ENCODE data around the gene COL18A1. TPM values are rescaled to one million over a fixed set of nuclear protein-coding genes. Genes with fewer than 3 reads are reported as not detected.

COL18A1 gene
- total RNA-seq, 4 donors from 2014 or later, result 16.4 to 42.2 (median 20.7) TPM

DNA sequence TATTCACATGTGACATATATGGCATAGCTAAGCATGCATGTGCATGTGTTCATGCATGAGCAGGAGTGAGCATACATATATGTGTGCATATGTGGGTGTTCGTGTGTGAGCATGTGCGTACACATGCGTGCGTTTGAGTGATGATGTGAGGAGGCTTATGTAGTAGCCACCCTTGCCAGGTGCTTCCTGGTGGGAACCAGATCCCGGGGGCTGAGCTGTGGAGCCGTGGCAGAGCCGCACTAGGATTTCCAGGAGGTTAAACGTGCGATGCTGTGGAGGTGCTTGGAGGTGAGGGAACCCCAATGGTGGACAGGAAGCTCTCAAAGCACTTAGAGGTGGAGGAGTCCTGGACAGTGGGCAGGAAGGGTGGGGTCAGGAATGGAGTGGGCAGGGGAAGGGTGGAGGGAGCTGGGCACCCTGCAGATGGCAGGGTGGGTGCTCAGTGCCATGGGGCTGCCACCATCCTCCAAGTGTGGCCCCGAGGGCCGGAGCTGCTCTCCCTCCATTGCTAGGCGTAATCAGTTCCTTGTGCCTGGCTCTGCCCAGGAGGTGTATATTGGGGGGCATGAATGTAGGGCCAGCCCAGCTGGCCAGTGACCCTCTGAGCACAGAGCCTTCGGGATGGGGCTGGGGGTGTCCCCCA, 48.5 kb downstream of the COL18A1 start:
- Histone ChIP-seq H3K36me3 (no peaks in the 10 kb centered on the region), H3K4me1 (no peaks in the 10 kb centered on the region), H3K9me3 (no peaks in the 10 kb centered on the region), H3K27ac (no peak overlapping the region), H3K27me3 (peaks cover 13 to 14% (median 14%) of the 10 kb centered on the region in 3 donors), H3K4me3 (no peak overlapping the region)
- intact Hi-C loops (cut with DNase I; ENCODE audit: low total_unique reads) (no loop called here), in situ Hi-C loops (cut with MboI; ENCODE audit: low sequenced_read_pairs in 4 of 4) (no loop called here)
- TF ChIP-seq POLR2A (IDR thresholded peaks at IDR 0.05), result no peak
- TF ChIP-seq, protein P1, sequence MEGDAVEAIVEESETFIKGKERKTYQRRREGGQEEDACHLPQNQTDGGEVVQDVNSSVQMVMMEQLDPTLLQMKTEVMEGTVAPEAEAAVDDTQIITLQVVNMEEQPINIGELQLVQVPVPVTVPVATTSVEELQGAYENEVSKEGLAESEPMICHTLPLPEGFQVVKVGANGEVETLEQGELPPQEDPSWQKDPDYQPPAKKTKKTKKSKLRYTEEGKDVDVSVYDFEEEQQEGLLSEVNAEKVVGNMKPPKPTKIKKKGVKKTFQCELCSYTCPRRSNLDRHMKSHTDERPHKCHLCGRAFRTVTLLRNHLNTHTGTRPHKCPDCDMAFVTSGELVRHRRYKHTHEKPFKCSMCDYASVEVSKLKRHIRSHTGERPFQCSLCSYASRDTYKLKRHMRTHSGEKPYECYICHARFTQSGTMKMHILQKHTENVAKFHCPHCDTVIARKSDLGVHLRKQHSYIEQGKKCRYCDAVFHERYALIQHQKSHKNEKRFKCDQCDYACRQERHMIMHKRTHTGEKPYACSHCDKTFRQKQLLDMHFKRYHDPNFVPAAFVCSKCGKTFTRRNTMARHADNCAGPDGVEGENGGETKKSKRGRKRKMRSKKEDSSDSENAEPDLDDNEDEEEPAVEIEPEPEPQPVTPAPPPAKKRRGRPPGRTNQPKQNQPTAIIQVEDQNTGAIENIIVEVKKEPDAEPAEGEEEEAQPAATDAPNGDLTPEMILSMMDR (IDR thresholded peaks at IDR 0.05 in 4 of 5, conservative IDR thresholded peaks at IDR 0.05 in 1 of 5), result no peak
- ATAC-seq (no peak), DNase-seq (no peak)

DNA sequence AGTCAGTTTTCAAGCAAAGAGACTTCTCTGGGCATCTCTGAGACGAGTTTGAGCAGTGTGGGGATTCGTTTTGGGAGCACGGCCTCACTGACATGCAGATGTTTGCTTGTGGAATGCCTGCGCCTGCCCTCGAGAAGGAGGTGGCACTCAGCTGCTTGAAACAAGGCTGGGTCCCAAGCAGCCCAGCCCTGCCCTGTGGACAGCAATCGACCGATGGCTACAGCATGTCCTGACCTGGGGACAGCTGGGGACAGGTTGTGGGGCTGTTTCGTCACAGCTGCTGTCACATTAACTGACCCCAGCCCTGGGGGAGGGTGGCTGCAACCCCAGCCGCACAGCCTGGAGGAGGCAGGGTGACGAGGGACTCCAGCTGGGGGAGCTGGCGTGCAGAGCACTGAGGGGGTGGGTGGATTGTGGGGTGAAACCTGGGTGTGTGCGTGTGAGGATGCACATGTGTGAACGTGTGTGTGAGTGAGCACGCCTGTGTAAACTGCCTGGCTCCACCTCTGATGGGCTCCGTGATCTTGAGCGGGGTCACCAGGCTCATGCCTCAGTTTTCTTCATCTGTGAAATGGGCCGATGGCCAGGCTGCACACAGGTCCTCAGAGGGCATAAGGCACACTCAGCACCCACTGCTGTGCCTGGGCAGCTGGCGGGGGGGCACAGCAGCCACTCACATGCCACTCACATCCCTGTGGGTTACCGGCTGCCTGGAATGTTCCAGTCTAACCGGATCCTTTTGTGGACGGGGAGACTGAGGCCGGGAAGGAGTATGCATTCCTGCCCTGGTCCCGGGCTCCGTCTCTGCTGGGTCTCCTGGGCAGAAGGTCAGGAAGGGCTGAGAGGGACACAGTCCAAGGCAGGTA, 49.3 kb downstream of the COL18A1 start:
- Histone ChIP-seq H3K36me3 (no peaks in the 10 kb centered on the region), H3K27me3 (peaks cover 13 to 16% (median 14%) of the 10 kb centered on the region in 3 donors), H3K4me3 (no peak overlapping the region), H3K4me1 (no peaks in the 10 kb centered on the region), H3K9me3 (no peaks in the 10 kb centered on the region), H3K27ac (no peak overlapping the region)
- TF ChIP-seq, protein P1 (IDR thresholded peaks at IDR 0.05 in 4 of 5, conservative IDR thresholded peaks at IDR 0.05 in 1 of 5), result no peak
- TF ChIP-seq POLR2A (IDR thresholded peaks at IDR 0.05), result no peak
- no peak for DNase-seq
- intact Hi-C loops (cut with DNase I; ENCODE audit: low total_unique reads), result no loop called here
- no peak for ATAC-seq
- in situ Hi-C loops (cut with MboI; ENCODE audit: low sequenced_read_pairs in 4 of 4), result no loop called here

DNA sequence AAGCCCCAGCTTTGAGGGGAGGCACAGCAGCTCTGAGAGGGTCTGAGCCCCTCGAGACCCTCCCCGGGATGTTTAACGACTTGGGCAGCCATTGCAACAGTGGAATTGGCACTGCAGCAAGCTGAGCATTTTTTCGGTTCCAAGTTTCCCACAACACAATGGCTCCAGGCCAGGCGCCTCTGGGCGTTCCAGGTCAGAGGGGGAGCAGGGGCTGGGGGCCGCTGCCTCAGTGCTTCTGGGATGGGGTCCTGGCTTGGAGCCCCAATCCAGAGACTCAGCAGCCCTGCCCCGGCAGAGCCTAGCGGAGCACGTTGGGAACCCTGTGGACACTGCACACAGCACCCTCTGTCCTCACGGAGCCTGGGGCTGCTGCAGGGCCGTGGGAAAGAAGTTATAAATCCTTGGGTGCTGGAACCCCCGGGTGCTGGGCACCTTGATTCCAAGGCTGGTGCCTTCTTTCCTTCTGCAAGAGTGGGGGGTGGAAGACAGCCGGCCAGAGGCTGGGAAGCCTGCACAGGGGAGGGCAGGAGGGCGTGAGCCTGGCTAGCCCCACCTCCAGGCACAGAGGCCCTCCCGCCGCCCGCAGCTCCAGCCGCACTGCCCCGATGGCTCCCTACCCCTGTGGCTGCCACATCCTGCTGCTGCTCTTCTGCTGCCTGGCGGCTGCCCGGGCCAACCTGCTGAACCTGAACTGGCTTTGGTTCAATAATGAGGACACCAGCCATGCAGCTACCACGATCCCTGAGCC, 50.1 kb downstream of the COL18A1 start:
- no peaks in the 10 kb centered on the region for H3K36me3 ChIP-seq
- no peak overlapping the region for H3K27ac ChIP-seq
- in situ Hi-C loops (cut with MboI; ENCODE audit: low sequenced_read_pairs in 4 of 4) (no loop called here), intact Hi-C loops (cut with DNase I; ENCODE audit: low total_unique reads) (no loop called here)
- ATAC-seq, result peak in 1 of 2 donors; percentile 53
- H3K4me3 ChIP-seq, result peak overlapping the region; percentile 3 to 39 (median 24)
- H3K27me3 ChIP-seq, result peaks cover 13 to 16% (median 14%) of the 10 kb centered on the region in 3 donors
- no peaks in the 10 kb centered on the region for H3K9me3 ChIP-seq
- no peaks in the 10 kb centered on the region for H3K4me1 ChIP-seq
- no peak for DNase-seq
- TF ChIP-seq, protein P1 (IDR thresholded peaks at IDR 0.05 in 4 of 5, conservative IDR thresholded peaks at IDR 0.05 in 1 of 5), result no peak
- no peak for TF ChIP-seq POLR2A (IDR thresholded peaks at IDR 0.05)

DNA sequence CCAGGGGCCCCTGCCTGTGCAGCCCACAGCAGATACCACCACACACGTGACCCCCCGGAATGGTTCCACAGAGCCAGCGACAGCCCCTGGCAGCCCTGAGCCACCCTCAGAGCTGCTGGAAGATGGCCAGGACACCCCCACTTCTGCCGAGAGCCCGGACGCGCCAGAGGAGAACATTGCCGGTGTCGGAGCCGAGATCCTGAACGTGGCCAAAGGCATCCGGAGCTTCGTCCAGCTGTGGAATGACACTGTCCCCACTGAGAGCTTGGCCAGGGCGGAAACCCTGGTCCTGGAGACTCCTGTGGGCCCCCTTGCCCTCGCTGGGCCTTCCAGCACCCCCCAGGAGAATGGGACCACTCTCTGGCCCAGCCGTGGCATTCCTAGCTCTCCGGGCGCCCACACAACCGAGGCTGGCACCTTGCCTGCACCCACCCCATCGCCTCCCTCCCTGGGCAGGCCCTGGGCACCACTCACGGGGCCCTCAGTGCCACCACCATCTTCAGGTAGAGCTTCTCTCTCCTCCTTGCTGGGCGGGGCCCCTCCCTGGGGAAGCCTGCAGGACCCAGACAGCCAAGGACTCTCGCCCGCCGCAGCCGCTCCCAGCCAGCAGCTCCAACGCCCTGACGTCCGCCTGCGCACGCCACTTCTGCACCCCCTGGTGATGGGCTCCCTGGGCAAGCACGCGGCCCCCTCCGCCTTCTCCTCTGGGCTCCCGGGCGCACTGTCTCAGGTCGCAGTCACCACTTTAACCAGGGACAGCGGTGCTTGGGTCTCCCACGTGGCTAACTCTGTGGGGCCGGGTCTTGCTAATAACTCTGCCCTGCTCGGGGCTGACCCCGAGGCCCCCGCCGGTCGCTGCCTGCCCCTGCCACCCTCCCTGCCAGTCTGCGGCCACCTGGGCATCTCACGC, 51.0 kb downstream of the COL18A1 start:
- in situ Hi-C loops (cut with MboI; ENCODE audit: low sequenced_read_pairs in 4 of 4), result no loop called here
- H3K4me1 ChIP-seq, result no peaks in the 10 kb centered on the region
- DNase-seq (no peak), ATAC-seq (no peak)
- no peaks in the 10 kb centered on the region for H3K36me3 ChIP-seq
- H3K27ac ChIP-seq, result no peak overlapping the region
- H3K4me3 ChIP-seq, result peak overlapping the region; percentile 3 to 39 (median 24)
- H3K9me3 ChIP-seq, result no peaks in the 10 kb centered on the region
- H3K27me3 ChIP-seq, result peaks cover 13 to 16% (median 14%) of the 10 kb centered on the region in 3 donors
- intact Hi-C loops (cut with DNase I; ENCODE audit: low total_unique reads), result no loop called here
- TF ChIP-seq, protein P1 (IDR thresholded peaks at IDR 0.05 in 4 of 5, conservative IDR thresholded peaks at IDR 0.05 in 1 of 5), result no peak
- TF ChIP-seq POLR2A (IDR thresholded peaks at IDR 0.05), result no peak
